Activated B cell treated with CpG ODN at 0.5 μM for 24 hours (primary cell): ENCODE data around the gene FER1L5. TPM values are rescaled to one million over a fixed set of nuclear protein-coding genes. Genes with fewer than 3 reads are reported as not detected.

Experiments
- ATAC-seq: fragments of 200-7000 bp; cut with Tn5 transposase; one replicate; pipeline ENCODE4 v1.10.0; 2021; ENCODE audit warnings: low read depth, mild to moderate bottlenecking, moderate library complexity
- CTCF ChIA-PET: fragments of 350-600 bp; sonication (Branson Sonifier 250); formaldehyde crosslinking; loops from one replicate; lab custom pipeline; 2021; ENCODE audit warnings: antibody characterized with exemption; lab: Charles Lee
- POLR2A ChIA-PET: fragments of 350-600 bp; sonication (Branson Sonifier 250); formaldehyde crosslinking; loops from one replicate; lab custom pipeline; 2021; ENCODE audit warnings: antibody characterized with exemption; lab: Charles Lee
- DNase-seq: peaks from one replicate; pipeline ENCODE4 v3.0.0; 2022
- H3K27ac Mint-ChIP-seq: one replicate; pipeline ENCODE4 v1.8.0; 2020; ENCODE audit warnings: mixed read lengths
- H3K27me3 Mint-ChIP-seq: one replicate; pipeline ENCODE4 v1.8.0; 2021; ENCODE audit warnings: mixed read lengths
- H3K36me3 Mint-ChIP-seq: one replicate; pipeline ENCODE4 v1.8.0; 2021; ENCODE audit warnings: low read depth, mixed read lengths
- H3K4me1 Mint-ChIP-seq: one replicate; pipeline ENCODE4 v1.8.0; 2021; ENCODE audit warnings: mixed read lengths
- H3K4me3 Mint-ChIP-seq: one replicate; pipeline ENCODE4 v1.8.0; 2020; ENCODE audit warnings: mild to moderate bottlenecking, mixed read lengths
- H3K9me3 Mint-ChIP-seq: one replicate; pipeline ENCODE4 v1.8.0; 2020; ENCODE audit warnings: mixed read lengths
- intact Hi-C: fragments of 100-400 bp; cut with micrococcal nuclease; formaldehyde crosslinking; loops from one replicate; pipeline ENCODE4 v1.15.1; 2024
- total RNA-seq: library from RNA; stranded (reverse); gene quantifications from 2 replicates; pipeline ENCODE4 v1.2.3, GENCODE V29; 2022
- TF ChIP-seq, protein P1 (sequence below): fragments of 200-600 bp; IDR thresholded peaks from one replicate; pipeline ENCODE4 v1.8.0; 2022; ENCODE audit warnings: antibody characterized with exemption, mild to moderate bottlenecking

Gene FER1L5
- total RNA-seq, 1 donor from 2014 or later = not detected

DNA sequence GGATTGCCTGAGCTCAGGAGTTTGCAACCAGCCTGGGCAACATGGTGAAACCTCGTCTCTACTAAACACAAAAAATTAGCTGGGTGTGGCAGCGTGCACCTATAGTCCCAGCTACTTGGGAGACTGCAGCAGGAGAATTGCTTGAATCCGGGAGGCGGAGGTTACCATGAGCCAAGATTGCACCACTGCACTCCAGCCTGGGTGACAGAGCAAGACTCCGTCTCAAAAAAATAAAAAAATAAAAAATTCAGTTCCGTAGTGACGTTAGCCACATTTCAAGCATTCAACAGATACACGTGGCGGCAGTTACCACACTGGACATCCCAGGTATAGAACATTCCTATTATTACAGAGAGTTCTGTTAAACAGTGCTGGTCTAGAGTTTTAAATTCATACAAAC is 8.9 kb upstream of the FER1L5 start:
- no peak overlapping the region for H3K4me3 Mint-ChIP-seq
- TF ChIP-seq, protein P1, sequence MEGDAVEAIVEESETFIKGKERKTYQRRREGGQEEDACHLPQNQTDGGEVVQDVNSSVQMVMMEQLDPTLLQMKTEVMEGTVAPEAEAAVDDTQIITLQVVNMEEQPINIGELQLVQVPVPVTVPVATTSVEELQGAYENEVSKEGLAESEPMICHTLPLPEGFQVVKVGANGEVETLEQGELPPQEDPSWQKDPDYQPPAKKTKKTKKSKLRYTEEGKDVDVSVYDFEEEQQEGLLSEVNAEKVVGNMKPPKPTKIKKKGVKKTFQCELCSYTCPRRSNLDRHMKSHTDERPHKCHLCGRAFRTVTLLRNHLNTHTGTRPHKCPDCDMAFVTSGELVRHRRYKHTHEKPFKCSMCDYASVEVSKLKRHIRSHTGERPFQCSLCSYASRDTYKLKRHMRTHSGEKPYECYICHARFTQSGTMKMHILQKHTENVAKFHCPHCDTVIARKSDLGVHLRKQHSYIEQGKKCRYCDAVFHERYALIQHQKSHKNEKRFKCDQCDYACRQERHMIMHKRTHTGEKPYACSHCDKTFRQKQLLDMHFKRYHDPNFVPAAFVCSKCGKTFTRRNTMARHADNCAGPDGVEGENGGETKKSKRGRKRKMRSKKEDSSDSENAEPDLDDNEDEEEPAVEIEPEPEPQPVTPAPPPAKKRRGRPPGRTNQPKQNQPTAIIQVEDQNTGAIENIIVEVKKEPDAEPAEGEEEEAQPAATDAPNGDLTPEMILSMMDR = no peak
- ChIA-PET POLR2A (interaction anchor here (0.7 kb wide), 1 partner anchor 77 kb away, joined by 3 read pairs; no protein-coding TSS in a partner anchor), CTCF (interaction anchor here (0.7 kb wide), 1 partner anchor 516 kb away, joined by 3 read pairs; no protein-coding TSS in a partner anchor)
- no peak for DNase-seq
- H3K36me3 Mint-ChIP-seq = peaks cover 59% of the 10 kb centered on the region
- peaks cover 35% of the 10 kb centered on the region for H3K4me1 Mint-ChIP-seq
- ATAC-seq = no peak
- no peak overlapping the region for H3K27ac Mint-ChIP-seq
- H3K27me3 Mint-ChIP-seq = no peaks in the 10 kb centered on the region
- H3K9me3 Mint-ChIP-seq = no peaks in the 10 kb centered on the region
- intact Hi-C loops = no loop called here

DNA sequence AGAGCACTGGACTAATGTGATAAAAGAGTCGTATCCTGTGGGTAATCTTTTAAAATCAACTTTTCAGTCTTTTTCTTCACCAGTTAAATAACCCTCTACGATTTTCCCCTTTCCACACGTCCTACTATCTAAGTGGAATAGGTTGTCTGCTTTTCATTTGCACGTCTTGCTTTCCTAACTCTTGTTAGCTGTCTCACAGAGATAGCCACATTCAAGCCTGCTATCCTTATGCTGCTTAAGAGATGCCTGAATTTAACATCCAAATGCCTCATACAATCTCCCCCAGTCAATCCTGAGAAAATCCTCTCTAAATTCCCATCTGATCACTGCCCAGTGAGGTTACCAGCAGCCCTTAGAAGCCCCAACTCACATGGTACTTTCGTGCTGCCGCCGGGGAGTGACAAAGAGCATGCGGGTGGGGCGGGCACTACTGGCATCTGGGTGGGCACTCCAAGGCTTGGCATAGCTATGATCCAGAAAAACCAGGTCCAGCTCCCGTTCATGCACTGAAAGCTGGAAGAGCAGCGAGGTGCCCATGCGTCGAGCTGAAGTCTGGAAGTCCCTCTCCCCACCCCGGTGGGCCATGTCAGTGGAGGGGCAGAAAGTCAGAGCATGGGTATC is 5.9 kb upstream of the FER1L5 start:
- H3K27me3 Mint-ChIP-seq = no peaks in the 10 kb centered on the region
- no peak for DNase-seq

DNA sequence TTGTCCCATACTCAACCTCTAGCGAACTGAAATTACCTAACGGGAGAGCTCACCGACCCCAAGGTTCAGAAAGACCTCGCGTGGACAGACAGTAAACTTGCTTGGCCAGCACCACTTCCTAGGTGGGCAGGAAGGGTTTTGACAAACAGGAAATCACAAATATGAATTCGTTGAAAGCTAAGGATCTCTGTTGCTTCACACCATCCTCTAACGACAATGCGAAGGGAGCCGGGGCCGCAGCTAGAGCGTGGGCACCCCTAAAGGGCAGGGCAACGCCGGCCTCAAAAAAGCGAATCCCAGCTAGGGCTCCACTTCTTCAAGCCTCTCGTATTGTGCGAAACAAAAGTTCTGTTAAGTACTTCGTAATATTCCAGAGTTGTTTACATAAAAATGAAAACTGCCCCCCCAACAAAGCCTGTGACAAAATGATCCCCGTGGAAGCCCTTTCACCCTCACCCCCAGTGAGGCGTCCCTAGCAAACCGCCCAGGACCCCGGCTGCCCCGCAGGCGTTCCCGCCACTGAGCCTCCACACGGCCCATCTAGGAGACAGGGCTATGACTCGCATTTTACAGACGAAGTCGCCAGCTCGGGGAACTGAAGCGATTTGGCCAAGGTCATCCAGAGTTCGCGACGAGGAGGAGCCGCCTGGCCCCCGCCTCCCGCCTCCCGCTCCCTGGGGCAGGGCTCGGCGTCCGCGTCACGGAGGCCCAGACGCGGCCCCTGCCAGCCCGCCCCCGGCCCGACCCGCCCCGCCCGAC is 5.0 kb upstream of the FER1L5 start:
- intact Hi-C loops = loop anchor here (1.0 to 5.0 kb wide), 9 partner anchors 101 to 1010 kb away; partner anchors contain the start of genes ANKRD36, ANKRD39, ARID5A and CIAO1
- peak overlapping the region; percentile 84 for H3K27ac Mint-ChIP-seq
- H3K36me3 Mint-ChIP-seq = peaks cover 26% of the 10 kb centered on the region
- H3K9me3 Mint-ChIP-seq = no peaks in the 10 kb centered on the region
- TF ChIP-seq, protein P1 = no peak
- H3K27me3 Mint-ChIP-seq = no peaks in the 10 kb centered on the region
- POLR2A ChIA-PET = interaction anchor here (0.6 to 2.1 kb wide), 8 partner anchors 33 to 220 kb away, joined by 3 to 14 read pairs (median 5); partner anchors contain the start of genes ANKRD39, ARID5A, CNNM3 and CNNM4
- CTCF ChIA-PET = no interaction called here
- DNase-seq (no peak), ATAC-seq (peak; percentile 82)
- H3K4me1 Mint-ChIP-seq = peaks cover 36% of the 10 kb centered on the region
- peak overlapping the region; percentile 93 for H3K4me3 Mint-ChIP-seq

More for the DNA sequence above, 5.9 kb upstream of the FER1L5 start:
- Mint-ChIP-seq H3K4me3 (peak overlapping the region; percentile 93), H3K4me1 (peaks cover 38% of the 10 kb centered on the region), H3K9me3 (no peaks in the 10 kb centered on the region), H3K27ac (no peak overlapping the region), H3K36me3 (peaks cover 35% of the 10 kb centered on the region)
- CTCF ChIA-PET = no interaction called here
- no peak for ATAC-seq
- TF ChIP-seq, protein P1 = no peak
- intact Hi-C loops = loop anchor here (1.0 to 5.0 kb wide), 4 partner anchors 100 to 1011 kb away; partner anchors contain the start of genes ANKRD36, ARID5A and COX5B
- POLR2A ChIA-PET = interaction anchor here (1.1 to 2.1 kb wide), 4 partner anchors 99 to 221 kb away, joined by 3 to 5 read pairs (median 4); partner anchors contain the start of genes ANKRD39 and ARID5A

DNA sequence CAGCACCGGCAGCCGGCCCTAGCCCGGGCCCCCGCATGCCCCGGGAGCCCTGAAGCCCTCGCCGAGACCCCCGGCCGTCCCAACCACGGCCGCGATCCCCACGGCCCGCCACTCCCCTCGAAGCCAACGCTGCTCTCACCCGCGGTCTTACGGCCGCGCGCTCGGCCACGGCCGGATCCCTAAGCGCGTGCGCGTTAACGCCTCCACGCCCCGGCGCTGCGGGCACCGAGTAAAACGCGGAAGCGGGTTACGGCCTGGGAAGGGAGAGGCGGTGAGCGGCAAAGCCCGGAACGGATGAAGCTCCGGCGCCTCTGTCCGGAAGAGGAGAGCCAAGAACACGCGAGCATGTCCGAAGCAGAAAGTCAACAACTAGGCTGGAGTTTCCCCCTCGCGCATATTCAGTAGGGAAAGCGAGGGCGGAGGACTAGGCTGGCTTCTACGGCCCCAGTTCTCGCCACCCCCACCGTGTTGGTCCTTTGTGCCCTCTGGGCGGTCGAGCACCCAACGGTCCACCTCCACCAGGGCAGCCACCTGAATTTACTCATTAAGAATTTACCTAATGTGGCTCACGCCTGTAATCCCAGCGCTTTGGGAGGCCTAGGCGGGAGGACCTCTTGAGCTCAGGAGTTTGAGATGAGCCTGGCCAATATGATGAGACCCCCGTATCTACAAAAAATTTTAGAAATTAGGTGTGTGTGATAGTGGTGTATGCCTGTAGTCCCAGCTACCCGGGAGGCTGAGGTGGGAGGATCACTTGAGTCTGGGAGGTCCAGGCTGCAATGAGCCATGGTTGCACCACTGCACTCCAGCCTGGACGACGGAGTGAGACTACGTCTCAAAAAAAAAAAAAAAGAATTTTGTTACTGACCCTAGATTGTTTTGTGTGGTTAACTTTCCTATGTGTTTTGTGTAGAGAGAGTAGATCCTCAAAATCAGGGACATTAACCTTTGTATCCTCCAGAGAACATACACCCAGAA is 4.1 kb upstream of the FER1L5 start, which contains the start of gene KANSL3:
TSS of gene KANSL3 (minus strand) at position 169 of the 978 bp plus-strand sequence. CDS start 1,177 bp downstream, outside the sequence.
- Mint-ChIP-seq H3K4me1 (peaks cover 36% of the 10 kb centered on the region), H3K27me3 (no peaks in the 10 kb centered on the region), H3K9me3 (no peaks in the 10 kb centered on the region), H3K27ac (peak within 1 kb of the TSS; percentile 87), H3K36me3 (peaks cover 25% of the 10 kb centered on the region), H3K4me3 (peak within 1 kb of the TSS; percentile 93)
- intact Hi-C loops = loop anchor here (1.0 to 5.0 kb wide), 7 partner anchors 102 to 1009 kb away; partner anchors contain the start of genes ANKRD36, ANKRD39, CIAO1 and CNNM3
- CTCF ChIA-PET = no interaction called here
- POLR2A ChIA-PET = interaction anchor here (0.5 to 2.1 kb wide), 9 partner anchors 21 to 219 kb away, joined by 3 to 14 read pairs (median 5); partner anchors contain the start of genes ANKRD39, ARID5A, CNNM3 and CNNM4
- ATAC-seq (peak; percentile 90), DNase-seq (peak; percentile 94)
- TF ChIP-seq, protein P1 = no peak
